Astrocyte (in vitro differentiated cells and primary cell): ENCODE data around the gene DISC1.

ENCODE experiments used
- EZH2 ChIP-seq: IDR thresholded peaks from 2 replicates; pipeline ENCODE4 v1.6.1; 2012; ENCODE audit warnings: mild to moderate bottlenecking, low read length, inconsistent platforms; ENCODE audit not compliant: insufficient read depth
- TF ChIP-seq, protein P1 (sequence below): IDR thresholded peaks from 2 replicates; pipeline ENCODE4 v1.5.1; 2011; ENCODE audit warnings: low read depth, mild to moderate bottlenecking, inconsistent platforms, low read length, moderate library complexity; ENCODE audit not compliant: insufficient read depth

GRCh38 chr1:231829332-231829731, 202.7 kb downstream of the DISC1 start:
- TF ChIP-seq, protein P1, sequence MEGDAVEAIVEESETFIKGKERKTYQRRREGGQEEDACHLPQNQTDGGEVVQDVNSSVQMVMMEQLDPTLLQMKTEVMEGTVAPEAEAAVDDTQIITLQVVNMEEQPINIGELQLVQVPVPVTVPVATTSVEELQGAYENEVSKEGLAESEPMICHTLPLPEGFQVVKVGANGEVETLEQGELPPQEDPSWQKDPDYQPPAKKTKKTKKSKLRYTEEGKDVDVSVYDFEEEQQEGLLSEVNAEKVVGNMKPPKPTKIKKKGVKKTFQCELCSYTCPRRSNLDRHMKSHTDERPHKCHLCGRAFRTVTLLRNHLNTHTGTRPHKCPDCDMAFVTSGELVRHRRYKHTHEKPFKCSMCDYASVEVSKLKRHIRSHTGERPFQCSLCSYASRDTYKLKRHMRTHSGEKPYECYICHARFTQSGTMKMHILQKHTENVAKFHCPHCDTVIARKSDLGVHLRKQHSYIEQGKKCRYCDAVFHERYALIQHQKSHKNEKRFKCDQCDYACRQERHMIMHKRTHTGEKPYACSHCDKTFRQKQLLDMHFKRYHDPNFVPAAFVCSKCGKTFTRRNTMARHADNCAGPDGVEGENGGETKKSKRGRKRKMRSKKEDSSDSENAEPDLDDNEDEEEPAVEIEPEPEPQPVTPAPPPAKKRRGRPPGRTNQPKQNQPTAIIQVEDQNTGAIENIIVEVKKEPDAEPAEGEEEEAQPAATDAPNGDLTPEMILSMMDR: no peak
- TF ChIP-seq EZH2: no peak
